GM19099 (cell line): ENCODE results near the gene ZNF14.

ENCODE experiments used
- POLR2A ChIP-seq: IDR thresholded peaks from 3 replicates; pipeline ENCODE4 v1.6.1; 2011; ENCODE audit warnings: low read depth; ENCODE audit not compliant: insufficient read length; ENCODE audit errors: extremely low read depth

Gene ZNF14

DNA sequence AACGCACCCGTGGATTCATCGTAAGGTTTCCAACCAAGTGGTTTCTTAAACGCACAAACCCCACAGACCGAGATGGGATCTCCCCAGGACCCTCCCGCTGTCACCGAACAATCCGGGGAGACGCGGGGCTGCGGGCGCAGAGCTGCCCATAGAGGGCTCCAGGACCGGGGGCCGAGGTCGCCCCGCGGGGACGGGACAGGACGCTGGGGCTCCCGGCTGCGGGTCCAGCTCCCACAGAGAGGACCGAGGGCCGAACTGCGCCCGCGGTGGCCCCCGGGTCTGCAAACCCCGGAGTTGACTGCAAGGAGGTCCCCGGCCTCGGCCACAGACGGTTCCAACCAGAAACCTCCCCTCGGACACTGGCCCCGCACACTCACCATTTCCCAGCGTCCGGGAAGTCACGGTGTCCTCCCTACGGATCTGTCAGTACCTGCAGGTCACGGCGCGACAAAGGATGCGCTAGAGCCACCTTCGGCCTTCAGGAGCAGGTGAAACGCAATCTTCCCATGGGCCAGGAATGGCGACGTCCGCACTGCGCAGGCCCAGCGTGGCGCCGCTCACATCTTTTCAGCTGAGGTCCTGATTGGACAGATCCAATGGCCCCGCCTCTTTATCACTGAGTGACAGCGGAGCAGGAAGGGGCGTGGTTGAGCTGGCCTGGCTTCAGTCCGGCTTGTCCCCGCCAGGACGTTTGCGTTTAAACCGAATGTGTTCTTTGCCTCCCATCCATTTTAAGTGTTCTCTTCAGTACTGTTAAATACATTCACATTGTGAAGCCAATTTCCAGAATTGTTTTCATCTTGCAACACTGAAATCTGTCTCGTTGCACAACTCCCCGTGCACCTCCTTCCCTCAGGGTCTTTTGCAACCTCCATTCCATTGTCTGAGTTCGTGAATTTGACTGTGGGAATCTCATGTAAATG lies at the start of gene ZNF14:
Gene ZNF14 (minus strand): TSS at position 534 of the 923 bp plus-strand sequence. CDS start 154 bp downstream, at position 380.
- TF ChIP-seq POLR2A, result peak; percentile 85

DNA sequence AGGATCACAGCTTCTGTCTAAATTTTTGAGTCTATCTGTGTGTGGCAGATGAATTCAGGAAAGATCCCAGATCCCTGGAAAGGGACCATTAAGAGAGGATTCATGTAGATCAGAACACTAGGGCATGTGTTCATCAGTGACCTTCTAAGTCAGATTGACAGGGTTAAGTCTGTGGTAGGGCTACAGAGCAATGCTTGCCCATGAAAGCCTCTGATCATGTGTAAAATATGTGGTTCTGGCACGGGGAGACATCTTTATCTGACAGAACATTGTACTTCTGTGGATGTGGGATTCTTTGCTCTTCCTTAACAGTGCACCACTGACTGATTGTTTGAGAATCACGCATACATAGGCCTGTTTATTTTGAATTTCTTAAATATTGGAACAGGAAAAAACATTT lies 45.8 kb upstream of the ZNF14 start:
- TF ChIP-seq POLR2A, result no peak

DNA sequence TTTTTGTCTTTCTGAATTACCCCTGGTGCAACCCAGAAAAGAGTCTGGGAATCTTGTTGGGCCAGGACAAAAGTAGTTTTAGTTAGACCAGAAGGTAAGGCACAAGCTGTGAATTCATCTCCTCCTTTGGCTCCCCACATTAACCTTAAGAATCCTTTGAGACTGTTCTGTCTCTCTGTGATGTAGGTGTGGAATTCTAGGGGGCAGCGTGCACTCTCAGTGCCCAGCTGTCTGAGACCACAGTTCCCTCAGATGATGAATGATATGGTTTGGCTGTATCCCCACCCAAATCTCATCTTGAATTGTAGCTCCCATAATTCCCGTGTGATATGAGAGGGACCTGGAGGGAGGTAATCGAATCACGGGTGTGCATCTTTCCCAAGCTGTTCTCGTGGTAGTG lies 44.8 kb upstream of the ZNF14 start:
- no peak for TF ChIP-seq POLR2A

DNA sequence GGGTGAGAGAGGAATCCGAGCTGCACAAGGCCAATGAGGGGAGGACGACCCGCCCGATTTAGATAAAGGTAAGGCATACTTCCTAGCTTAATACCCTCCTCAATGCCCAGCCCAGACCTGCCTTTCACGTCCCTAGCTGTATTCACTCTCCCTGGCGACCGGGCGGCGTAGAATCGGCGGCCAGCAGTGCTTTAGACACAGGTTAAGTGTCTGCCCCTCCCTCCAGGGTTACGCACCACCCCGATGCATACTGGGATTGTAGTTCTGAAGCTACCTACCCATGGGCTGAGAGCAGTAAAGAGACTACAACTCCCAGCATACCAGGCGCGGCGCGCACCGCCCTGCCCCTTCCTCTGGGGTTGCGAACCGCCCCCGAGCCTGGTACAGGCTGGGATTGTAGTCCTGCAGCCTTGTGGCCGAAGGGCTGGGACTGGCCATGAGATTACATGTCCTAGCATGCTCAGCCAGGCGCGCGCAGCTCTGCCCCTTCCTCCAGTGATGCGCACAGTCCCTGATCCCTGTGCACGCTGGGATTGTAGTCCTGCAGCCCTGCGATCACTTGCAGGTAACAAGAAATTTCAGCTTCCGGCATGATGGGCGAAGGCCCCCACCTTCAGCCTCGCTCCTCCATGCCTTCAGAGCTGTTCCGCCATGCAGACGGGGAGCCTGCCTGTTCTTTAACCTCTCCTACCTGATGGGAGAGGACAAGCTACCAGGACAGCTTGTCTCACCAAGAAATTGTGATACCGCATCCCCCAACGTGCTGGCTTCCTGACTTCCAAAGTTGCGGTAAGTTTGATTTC lies 43.5 kb upstream of the ZNF14 start:
- TF ChIP-seq POLR2A, result peak; percentile 64

DNA sequence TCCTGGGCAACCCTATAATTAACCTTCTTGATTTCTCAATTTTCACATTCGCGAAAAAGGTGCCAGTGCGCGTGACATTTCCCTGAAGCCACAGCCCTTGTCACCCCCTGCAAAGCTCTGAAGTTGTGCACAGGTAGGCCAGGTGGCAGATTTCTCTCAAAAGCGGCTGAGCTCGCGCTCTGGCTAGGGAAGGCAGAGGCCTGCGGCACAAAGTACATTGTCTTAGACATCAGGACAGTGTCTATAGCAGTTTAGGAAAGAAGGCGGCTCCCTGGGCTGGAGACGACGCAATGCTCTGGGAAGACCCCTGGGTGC lies 42.9 kb upstream of the ZNF14 start:
- no peak for TF ChIP-seq POLR2A

DNA sequence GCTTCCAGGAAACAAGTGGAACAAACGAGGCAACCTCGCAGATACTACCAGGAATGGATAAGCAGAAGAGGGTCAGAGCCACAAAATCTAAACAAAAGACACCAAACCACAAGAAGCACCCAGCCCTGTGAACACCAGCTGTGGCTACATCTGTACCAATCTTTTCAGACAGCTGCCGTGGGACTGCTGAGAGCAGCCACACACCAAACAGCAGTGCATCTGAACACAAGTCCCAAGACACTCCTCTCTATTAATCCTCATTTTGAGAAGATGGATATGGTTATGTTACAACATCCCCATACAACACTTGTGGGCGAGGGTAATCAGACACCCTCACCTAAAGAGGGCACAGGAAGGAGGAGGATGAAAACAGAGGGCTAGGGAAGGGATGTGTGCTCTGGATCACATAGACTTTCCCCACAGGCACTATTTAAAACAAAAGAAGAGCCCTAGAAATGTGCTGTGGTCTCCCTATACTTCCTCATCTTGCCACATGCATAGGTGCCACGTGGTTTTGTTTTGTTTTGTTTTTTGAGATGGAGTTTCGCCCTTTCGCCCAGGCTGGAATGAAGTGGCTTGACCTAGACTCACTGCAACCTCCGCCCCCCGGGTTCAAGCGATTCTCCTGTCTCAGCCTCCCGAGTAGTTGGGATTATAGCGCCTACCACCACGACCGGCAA lies 41.6 kb upstream of the ZNF14 start:
- TF ChIP-seq POLR2A, result no peak

DNA sequence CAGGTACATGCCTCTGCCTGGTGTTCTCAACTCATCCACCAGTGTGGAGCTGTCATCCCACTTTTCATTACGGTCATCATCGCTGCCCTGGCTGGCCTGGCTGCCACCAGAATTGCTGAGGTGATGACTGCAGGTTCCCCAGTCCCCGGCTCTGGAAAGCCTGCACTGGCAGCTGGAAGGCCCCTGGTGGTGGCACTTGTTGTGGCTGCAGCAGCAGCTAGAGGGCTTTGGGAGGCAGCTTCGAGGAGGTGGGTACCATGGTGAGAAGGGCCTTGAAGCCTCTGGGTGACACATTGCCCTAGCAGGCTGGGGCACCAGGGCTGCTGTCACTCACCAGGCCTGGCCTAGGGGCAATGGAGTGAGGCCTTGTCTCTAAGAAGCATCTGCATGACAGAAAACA lies 25.3 kb upstream of the ZNF14 start:
- no peak for TF ChIP-seq POLR2A

DNA sequence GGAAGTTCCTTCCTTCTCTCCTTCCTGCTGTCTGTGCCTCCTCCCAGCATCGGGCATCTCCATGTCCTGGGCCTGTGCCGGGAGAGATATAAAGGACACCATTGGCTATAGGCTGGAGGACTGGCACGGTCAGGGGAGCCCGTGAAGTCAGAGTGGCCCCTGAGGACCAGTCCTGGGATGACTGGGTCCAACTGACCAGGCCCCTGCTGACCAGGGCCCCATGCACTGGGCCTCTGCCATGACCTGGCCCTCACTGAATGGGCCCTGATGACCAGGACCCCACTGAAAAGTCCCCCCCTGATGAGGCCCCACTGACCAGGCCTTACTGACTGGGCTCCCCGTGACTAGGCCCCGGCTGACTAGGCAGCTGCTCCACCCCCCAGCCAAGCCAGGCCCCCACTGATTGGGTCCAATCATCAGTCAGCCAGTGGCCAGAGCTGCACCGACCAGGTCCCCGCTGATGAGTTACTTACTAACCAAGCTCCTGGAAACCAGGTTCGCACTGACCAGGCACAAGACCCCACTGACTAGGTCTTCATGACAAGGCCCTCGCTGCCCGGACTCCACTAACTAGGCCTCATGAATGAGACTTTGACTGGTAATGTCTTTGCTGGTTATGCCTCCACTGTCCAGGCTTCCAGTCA lies 20.0 kb upstream of the ZNF14 start:
- no peak for TF ChIP-seq POLR2A

DNA sequence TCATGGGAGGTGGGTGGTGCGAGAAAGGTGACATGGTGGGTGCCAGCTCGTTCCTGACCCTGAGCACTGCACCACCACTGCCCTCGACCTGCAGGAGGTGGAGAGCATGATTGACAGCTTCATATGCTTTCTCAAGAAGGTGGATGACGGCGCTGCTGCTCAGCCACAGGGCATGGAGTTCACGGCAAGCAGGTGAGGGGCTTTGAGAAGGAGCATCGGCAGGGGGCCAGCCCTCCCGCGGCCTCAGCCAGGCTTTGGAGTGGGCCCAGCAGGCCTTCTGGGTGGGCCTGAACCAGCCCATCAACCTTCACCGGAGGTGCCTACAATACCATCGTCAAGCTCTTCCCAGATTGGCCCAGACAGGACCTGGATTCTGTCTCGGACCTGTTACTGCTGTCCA lies 18.9 kb upstream of the ZNF14 start:
- TF ChIP-seq POLR2A, result no peak

DNA sequence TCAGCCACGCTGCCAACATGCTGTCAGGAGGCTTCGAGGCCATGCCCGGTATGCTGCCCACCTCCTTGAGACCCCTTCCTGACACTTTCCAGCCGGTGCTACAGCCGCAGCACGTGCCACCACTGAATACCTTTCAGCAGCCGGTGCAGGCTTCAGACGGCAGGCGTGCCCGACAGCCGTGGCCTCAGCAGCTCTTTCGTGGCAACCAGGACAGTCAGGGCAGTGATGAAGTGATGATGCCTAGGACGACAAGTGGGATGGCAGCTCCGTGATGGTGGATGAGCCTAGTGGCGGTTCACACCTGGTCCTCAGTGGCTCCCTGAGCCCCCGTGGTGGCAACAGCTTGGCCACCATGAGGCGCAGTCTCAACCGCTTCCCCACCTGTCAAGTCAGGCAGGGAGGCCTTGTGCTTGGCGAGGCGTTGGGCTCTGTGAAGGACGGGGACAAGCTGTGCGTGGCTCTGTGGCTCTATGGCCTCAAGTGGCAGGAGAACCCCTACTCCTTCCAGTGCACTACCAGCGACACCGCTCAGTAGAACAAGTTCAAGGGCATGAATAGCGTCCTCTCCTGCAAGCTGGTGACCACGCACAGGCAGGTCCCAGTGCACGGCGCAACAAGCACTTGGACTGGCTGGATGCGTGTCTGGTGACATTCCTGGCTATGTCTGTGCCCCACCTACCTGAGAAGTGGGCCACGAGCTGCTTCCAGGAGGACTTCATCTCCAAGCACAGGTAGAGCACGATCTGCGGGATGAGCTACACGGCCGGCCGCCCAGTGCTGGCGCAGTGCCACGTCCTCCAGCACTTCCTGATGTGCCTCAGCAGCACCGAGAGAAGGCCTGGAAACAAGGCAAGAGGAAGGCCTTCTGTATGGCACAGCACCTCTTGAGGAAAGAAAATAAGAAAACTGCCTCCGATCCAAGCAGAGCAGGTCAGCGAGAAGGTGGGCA lies 18.2 kb upstream of the ZNF14 start:
- TF ChIP-seq POLR2A, result no peak

DNA sequence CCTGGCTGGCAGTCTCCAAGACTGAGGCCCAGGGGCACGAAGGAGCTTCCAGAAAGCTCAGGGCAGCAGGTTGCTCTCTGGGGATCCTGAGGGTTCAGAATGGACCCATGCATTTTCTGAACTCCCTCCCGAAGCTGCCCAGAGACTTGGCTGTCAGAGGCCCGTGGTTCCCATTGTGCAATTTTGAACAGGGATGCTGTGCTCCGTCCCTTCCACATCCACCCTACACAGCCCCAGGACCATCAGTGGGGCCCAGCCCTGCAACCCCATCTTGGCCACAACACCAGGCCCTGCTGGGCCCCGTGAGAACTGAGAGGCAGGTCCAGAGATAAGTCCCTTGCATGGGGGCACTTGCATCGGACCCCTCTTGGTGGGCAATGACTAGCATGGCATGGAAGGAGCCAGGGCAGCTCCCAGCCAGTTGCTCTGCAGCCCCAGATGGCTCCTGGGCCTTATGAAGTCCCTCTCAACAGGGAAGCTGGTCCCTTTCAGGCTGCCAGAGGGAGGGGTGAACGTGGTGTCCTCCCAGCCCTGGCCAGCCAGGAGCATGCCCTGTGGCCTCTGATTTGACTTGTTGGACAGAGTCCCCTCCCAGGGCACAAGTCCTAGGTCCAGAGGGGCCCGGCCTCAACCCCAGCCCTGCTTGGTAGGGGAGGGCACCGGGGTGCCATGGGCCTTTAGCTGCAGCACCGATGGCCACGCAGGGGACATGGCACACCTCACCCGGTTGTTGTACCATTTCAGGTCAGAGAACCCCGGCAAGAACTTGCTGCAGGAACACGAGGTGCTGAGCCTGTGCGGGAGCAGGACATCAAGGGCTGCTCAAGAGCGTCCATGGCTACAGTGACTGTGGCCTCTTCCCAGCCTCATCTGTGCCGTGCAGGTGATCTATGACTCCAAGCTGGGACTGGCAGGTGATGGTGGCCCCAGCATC lies 17.3 kb upstream of the ZNF14 start:
- TF ChIP-seq POLR2A, result no peak

DNA sequence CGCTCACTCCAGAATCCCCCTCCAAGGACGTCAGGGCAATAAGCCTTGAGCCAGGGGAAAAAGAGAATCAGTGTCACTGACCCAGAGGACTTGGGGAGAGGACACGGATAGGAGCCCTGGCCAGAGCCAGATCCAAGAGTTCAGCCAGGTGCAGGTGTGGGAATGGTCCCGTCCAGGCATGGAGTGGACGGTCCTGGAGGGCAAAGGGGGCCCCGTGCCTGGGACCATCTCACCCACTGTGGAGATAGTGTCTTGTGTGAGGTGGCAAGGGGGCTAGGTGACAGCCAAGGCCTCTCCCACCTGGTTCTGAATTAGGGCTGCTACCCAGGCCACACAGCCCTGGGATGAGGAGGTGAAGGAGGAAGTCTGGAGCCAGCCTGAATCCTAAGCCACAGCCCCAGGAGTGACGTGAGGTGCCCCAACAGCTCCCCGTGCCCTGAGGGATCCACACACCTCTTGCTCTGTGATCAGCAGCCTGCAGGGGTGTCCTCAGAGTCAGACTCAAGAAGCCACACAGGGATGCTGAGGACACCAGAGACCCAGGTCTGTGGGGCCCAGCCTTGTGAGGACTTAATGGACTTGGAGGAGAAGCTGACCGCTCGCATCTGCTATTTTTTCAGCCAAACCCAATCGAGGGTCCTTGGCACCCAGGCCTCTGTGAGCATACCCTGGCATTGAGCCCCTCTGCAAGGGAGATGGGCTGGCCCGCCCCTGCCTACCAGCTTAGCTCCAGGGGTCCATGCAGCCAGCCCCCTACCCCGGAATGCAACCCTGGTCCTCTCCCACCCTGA lies 16.4 kb upstream of the ZNF14 start:
- TF ChIP-seq POLR2A, result no peak
